Osteoblast (primary cell): ENCODE data around the gene CYRIA. TPM values are rescaled to one million over a fixed set of nuclear protein-coding genes. Genes with fewer than 3 reads are reported as not detected.

Experiments
- DNase-seq: peaks from one replicate; pipeline ENCODE4 v3.0.0; 2011; ENCODE audit warnings: low spot score, mixed read lengths; ENCODE audit not compliant: insufficient read length; ENCODE audit errors: missing footprints
- H2AFZ ChIP-seq: 2 replicates; pipeline ENCODE4 v1.6.0; 2011; ENCODE audit warnings: mild to moderate bottlenecking, low read length
- H3K27ac ChIP-seq: 2 replicates; pipeline ENCODE4 v1.5.1; 2011; ENCODE audit warnings: mild to moderate bottlenecking, low read depth, low read length, moderate library complexity
- H3K27me3 ChIP-seq: 2 replicates; pipeline ENCODE4 v1.6.0; 2012; ENCODE audit warnings: mild to moderate bottlenecking, control low read depth, inconsistent platforms, low read length, moderate library complexity; ENCODE audit not compliant: insufficient read depth
- H3K36me3 ChIP-seq: 2 replicates; pipeline ENCODE4 v1.5.1; 2011; ENCODE audit warnings: mild to moderate bottlenecking, low read length, control low read depth, moderate library complexity; ENCODE audit not compliant: insufficient read depth
- H3K4me1 ChIP-seq: 2 replicates; pipeline ENCODE4 v1.5.1; 2011; ENCODE audit warnings: mild to moderate bottlenecking, low read length, control low read depth, moderate library complexity; ENCODE audit not compliant: insufficient read depth
- H3K4me2 ChIP-seq: 2 replicates; pipeline ENCODE4 v1.6.0; 2011; ENCODE audit warnings: mild to moderate bottlenecking, low read length; ENCODE audit not compliant: insufficient read depth
- H3K4me3 ChIP-seq: fragments of 200-600 bp; sonication (generic); 3 replicates; pipeline ENCODE4 v1.5.1; 2012; ENCODE audit warnings: mild to moderate bottlenecking, low read length, inconsistent platforms; ENCODE audit not compliant: insufficient read depth
- H3K79me2 ChIP-seq: 2 replicates; pipeline ENCODE4 v1.6.0; 2012; ENCODE audit warnings: mild to moderate bottlenecking, low read length, control low read depth, inconsistent platforms; ENCODE audit not compliant: insufficient read depth
- H3K9me3 ChIP-seq: 2 replicates; pipeline ENCODE4 v1.5.1; 2011; ENCODE audit warnings: low read depth, low read length, control low read depth
- H4K20me1 ChIP-seq: 2 replicates; pipeline ENCODE4 v1.6.0; 2012; ENCODE audit warnings: mild to moderate bottlenecking, low read length, control low read depth; ENCODE audit not compliant: insufficient read depth
- total RNA-seq: library from RNA; depleted of rRNA; stranded (reverse); fragments of >200 nt; gene quantifications from 2 replicates; pipeline ENCODE4 v1.2.3, GENCODE V29; 2012
- TF ChIP-seq, protein P1 (sequence below): IDR thresholded peaks from 2 replicates; pipeline ENCODE4 v1.5.1; 2011; ENCODE audit warnings: mild to moderate bottlenecking, low read depth, low read length, moderate library complexity; ENCODE audit errors: extremely low read depth

Gene CYRIA
- total RNA-seq, 1 donor = 2.2 TPM

DNA sequence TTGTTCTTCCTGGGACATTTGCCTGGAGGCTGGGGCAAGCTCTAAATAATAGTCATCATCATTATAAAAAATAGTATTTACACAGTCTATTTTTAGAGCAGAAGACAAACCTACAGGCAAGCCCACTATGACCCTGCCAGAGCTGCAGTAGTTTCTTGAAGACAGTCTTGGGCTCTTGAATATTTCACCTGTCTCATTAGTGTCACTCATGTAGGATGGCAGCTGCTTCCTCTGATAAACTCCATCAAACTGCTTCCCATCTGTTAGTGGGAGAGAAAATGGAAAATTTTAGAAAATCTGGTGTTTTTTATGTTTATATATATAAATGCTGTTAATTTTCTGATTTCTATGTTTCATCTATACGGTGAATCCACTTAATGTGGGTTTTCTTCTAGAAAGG, 8.5 kb upstream of the CYRIA start:
- Histone ChIP-seq H3K4me1 (no peaks in the 10 kb centered on the region), H3K36me3 (no peaks in the 10 kb centered on the region), H3K79me2 (no peaks in the 10 kb centered on the region), H3K27ac (no peak overlapping the region), H3K4me3 (no peak overlapping the region), H3K4me2 (no peak overlapping the region), H2AFZ (no peak overlapping the region), H4K20me1 (no peaks in the 10 kb centered on the region), H3K27me3 (peaks cover 4% of the 10 kb centered on the region), H3K9me3 (no peaks in the 10 kb centered on the region)
- no peak for DNase-seq
- TF ChIP-seq, protein P1, sequence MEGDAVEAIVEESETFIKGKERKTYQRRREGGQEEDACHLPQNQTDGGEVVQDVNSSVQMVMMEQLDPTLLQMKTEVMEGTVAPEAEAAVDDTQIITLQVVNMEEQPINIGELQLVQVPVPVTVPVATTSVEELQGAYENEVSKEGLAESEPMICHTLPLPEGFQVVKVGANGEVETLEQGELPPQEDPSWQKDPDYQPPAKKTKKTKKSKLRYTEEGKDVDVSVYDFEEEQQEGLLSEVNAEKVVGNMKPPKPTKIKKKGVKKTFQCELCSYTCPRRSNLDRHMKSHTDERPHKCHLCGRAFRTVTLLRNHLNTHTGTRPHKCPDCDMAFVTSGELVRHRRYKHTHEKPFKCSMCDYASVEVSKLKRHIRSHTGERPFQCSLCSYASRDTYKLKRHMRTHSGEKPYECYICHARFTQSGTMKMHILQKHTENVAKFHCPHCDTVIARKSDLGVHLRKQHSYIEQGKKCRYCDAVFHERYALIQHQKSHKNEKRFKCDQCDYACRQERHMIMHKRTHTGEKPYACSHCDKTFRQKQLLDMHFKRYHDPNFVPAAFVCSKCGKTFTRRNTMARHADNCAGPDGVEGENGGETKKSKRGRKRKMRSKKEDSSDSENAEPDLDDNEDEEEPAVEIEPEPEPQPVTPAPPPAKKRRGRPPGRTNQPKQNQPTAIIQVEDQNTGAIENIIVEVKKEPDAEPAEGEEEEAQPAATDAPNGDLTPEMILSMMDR = no peak

DNA sequence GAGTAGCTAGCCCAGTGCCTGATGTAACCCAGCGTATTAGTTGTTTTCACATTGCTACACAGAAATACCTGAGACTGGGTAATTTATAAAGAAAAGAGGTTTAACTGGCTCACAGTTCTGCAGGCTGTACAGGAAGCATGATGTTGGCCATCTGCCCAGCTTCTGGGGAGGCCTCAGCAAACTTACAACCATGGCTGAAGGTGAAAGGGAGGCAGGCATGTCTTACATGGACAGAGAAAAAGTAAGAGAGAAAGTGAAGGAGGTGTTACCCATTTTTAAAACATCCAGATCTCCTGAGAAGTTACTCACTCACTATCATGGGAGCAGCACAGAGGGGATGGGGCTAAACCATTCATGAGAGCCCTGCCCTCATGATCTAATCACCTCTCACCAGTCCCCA, 6.1 kb upstream of the CYRIA start:
- Histone ChIP-seq H4K20me1 (no peaks in the 10 kb centered on the region), H3K4me1 (no peaks in the 10 kb centered on the region), H2AFZ (no peak overlapping the region), H3K4me2 (no peak overlapping the region), H3K9me3 (no peaks in the 10 kb centered on the region), H3K36me3 (no peaks in the 10 kb centered on the region), H3K27me3 (peaks cover 5% of the 10 kb centered on the region), H3K27ac (no peak overlapping the region), H3K79me2 (no peaks in the 10 kb centered on the region), H3K4me3 (no peak overlapping the region)
- TF ChIP-seq, protein P1 = no peak
- DNase-seq = no peak

DNA sequence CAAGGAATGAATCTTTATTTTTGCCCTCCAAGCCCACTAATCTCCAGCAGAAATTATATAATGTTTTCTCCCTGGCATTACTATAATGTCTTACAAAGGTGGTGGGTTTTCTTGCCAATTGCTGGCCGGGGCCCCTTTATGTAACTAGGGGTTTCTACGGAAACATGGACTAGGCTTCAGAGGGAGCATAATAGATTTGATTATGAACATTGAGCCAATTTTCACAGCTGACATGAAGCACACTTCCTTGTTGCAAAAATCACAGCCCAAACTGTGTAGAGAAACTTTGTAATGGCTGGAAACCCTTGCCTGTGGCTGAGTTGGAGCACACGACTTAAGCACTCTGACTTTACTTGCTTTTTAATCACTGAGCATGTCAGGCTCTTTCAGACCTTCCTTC, 3.8 kb upstream of the CYRIA start:
- no peak for DNase-seq
- no peak overlapping the region for H2AFZ ChIP-seq
- no peaks in the 10 kb centered on the region for H3K9me3 ChIP-seq
- H3K27me3 ChIP-seq = peaks cover 24% of the 10 kb centered on the region
- no peak overlapping the region for H3K4me2 ChIP-seq
- no peaks in the 10 kb centered on the region for H3K36me3 ChIP-seq
- TF ChIP-seq, protein P1 = no peak
- H3K4me1 ChIP-seq = no peaks in the 10 kb centered on the region
- no peak overlapping the region for H3K27ac ChIP-seq
- no peaks in the 10 kb centered on the region for H3K79me2 ChIP-seq
- H3K4me3 ChIP-seq = no peak overlapping the region
- no peaks in the 10 kb centered on the region for H4K20me1 ChIP-seq

DNA sequence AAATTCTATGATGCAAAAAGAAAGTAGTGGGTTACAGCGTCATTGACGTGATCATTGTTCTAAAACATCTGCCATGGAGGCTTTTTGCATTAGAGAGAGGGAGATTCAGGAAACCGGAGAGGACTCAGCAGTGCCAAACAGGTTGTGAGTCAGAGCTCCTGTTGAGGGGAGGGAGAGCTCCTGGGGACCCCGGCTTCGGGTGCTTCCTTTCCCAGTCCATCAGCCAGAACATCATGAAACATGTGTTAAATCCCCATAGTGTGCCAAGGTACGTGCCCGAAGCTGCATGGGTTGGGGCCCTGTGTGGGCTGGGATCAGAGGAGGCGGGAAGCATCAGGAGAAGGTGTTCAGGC, 791 bp upstream of the CYRIA start:
- H2AFZ ChIP-seq = no peak overlapping the region
- no peak overlapping the region for H3K27ac ChIP-seq
- no peaks in the 10 kb centered on the region for H3K9me3 ChIP-seq
- H3K36me3 ChIP-seq = no peaks in the 10 kb centered on the region
- H3K79me2 ChIP-seq = no peaks in the 10 kb centered on the region
- TF ChIP-seq, protein P1 = no peak
- H3K4me3 ChIP-seq = peak overlapping the region; percentile 58
- no peaks in the 10 kb centered on the region for H4K20me1 ChIP-seq
- DNase-seq = no peak
- no peaks in the 10 kb centered on the region for H3K4me1 ChIP-seq
- peak overlapping the region; percentile 74 for H3K4me2 ChIP-seq
- H3K27me3 ChIP-seq = peaks cover 36% of the 10 kb centered on the region
